Endodermal cell (in vitro differentiated cells): ENCODE measurements around the gene PACSIN1. TPM values are rescaled to one million over a fixed set of nuclear protein-coding genes. Genes with fewer than 3 reads are reported as not detected.

Source experiments
- DNase-seq: peaks from one replicate; pipeline ENCODE4 v3.0.0-alpha.2; 2017
- H3K27ac ChIP-seq: 2 replicates; pipeline ENCODE4 v1.5.1; 2013; ENCODE audit warnings: mild to moderate bottlenecking, low read depth, low read length, moderate library complexity
- H3K27me3 ChIP-seq: 2 replicates; pipeline ENCODE4 v1.6.1; 2013; ENCODE audit warnings: mild to moderate bottlenecking, low read length, moderate library complexity; ENCODE audit not compliant: insufficient read depth, control insufficient read depth, poor library complexity, severe bottlenecking
- H3K36me3 ChIP-seq: 2 replicates; pipeline ENCODE4 v1.7.0; 2013; ENCODE audit warnings: mild to moderate bottlenecking, low read length, moderate library complexity; ENCODE audit not compliant: control insufficient read depth, insufficient read depth
- H3K4me1 ChIP-seq: one replicate; pipeline ENCODE4 v1.7.0; 2013; ENCODE audit warnings: low read length; ENCODE audit not compliant: control insufficient read depth, insufficient read depth
- H3K4me3 ChIP-seq: 2 replicates; pipeline ENCODE4 v1.5.1; 2013; ENCODE audit warnings: mild to moderate bottlenecking, low read length, moderate library complexity
- H3K9ac ChIP-seq: 2 replicates; pipeline ENCODE4 v1.6.1; 2013; ENCODE audit warnings: mild to moderate bottlenecking, low read length, moderate library complexity; ENCODE audit not compliant: poor library complexity, severe bottlenecking; ENCODE audit errors: extremely low read depth
- H3K9me3 ChIP-seq: 2 replicates; pipeline ENCODE4 v1.6.1; 2013; ENCODE audit warnings: mild to moderate bottlenecking, low read length, moderate library complexity; ENCODE audit not compliant: control insufficient read depth
- H3K27ac Mint-ChIP-seq: 2 replicates; pipeline ENCODE4 v1.8.0; 2020; ENCODE audit warnings: mixed read lengths
- H3K27me3 Mint-ChIP-seq: 2 replicates; pipeline ENCODE4 v1.8.0; 2021; ENCODE audit warnings: mild to moderate bottlenecking, mixed read lengths; ENCODE audit not compliant: insufficient read depth
- H3K36me3 Mint-ChIP-seq: 2 replicates; pipeline ENCODE4 v1.8.0; 2020; ENCODE audit warnings: low read depth, mixed read lengths
- H3K4me1 Mint-ChIP-seq: 2 replicates; pipeline ENCODE4 v1.8.0; 2020; ENCODE audit warnings: mixed read lengths
- H3K4me3 Mint-ChIP-seq: 2 replicates; pipeline ENCODE4 v1.8.0; 2020; ENCODE audit warnings: mild to moderate bottlenecking, moderate library complexity, mixed read lengths
- H3K9me3 Mint-ChIP-seq: 2 replicates; pipeline ENCODE4 v1.8.0; 2020; ENCODE audit warnings: mild to moderate bottlenecking, mixed read lengths
- WGBS, 2 experiments: methylation state at CpG; one replicate each; pipeline versions ENCODE4 v1.1.5 to v1.1.7; 2013; ENCODE audit warnings: missing lambda C conversion rate in 2 of 2, mixed read lengths in 1 of 2; ENCODE audit not compliant: insufficient coverage in 1 of 2, insufficient read length in 1 of 2; 5-methylcytosine and 5-hydroxymethylcytosine counted together
- total RNA-seq, 2 donors: library from RNA; stranded (reverse); fragmentation: NEBNext Ultra II Directional in 1 of 2; extraction: Animal tissue kit (Norgen Biotek cat#: 25700) in 1 of 2; gene quantifications; 2 replicates in 1 of 2; 3 replicates in 1 of 2; pipeline ENCODE4 v1.2.1, GENCODE V29; 2021
- TF ChIP-seq, protein P1 (sequence below): fragments of 200-600 bp; sonication (generic); conservative IDR thresholded peaks from 2 replicates; pipeline ENCODE4 v1.5.0; 2021; ENCODE audit warnings: antibody characterized with exemption, mild to moderate bottlenecking

Gene PACSIN1
- total RNA-seq, 2 donors from 2014 or later: 7.2 to 7.3 TPM

GRCh38 chr6:34425498-34426410 lies 40.1 kb upstream of the PACSIN1 start, which contains the start of gene RPS10:
TSS of gene RPS10 (minus strand) at chr6:34426069. CDS start at chr6:34425221, 848 bp downstream.
- Mint-ChIP-seq H3K4me3 (peak within 1 kb of the TSS; percentile 99), H3K27me3 (no peaks in the 10 kb centered on the region), H3K9me3 (peaks cover 17% of the 10 kb centered on the region), H3K36me3 (peaks cover 45% of the 10 kb centered on the region), H3K27ac (peak within 1 kb of the TSS; percentile 100), H3K4me1 (peaks cover 4% of the 10 kb centered on the region)
- Histone ChIP-seq H3K4me3 (peak within 1 kb of the TSS; percentile 100), H3K27ac (peak within 1 kb of the TSS; percentile 91), H3K27me3 (no peaks in the 10 kb centered on the region), H3K9me3 (peaks cover 12% of the 10 kb centered on the region), H3K4me1 (no peaks in the 10 kb centered on the region), H3K36me3 (peaks cover 46% of the 10 kb centered on the region), H3K9ac (peak within 1 kb of the TSS; percentile 100)
- TF ChIP-seq, protein P1, sequence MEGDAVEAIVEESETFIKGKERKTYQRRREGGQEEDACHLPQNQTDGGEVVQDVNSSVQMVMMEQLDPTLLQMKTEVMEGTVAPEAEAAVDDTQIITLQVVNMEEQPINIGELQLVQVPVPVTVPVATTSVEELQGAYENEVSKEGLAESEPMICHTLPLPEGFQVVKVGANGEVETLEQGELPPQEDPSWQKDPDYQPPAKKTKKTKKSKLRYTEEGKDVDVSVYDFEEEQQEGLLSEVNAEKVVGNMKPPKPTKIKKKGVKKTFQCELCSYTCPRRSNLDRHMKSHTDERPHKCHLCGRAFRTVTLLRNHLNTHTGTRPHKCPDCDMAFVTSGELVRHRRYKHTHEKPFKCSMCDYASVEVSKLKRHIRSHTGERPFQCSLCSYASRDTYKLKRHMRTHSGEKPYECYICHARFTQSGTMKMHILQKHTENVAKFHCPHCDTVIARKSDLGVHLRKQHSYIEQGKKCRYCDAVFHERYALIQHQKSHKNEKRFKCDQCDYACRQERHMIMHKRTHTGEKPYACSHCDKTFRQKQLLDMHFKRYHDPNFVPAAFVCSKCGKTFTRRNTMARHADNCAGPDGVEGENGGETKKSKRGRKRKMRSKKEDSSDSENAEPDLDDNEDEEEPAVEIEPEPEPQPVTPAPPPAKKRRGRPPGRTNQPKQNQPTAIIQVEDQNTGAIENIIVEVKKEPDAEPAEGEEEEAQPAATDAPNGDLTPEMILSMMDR: no peak
- 2 to 5% methylated on average over 12 to 55 of the region's 58 CpGs for WGBS, 2 experiments
- DNase-seq: peak; percentile 97

- H3K4me3 Mint-ChIP-seq: no peak overlapping the region
- H3K27me3 ChIP-seq: no peaks in the 10 kb centered on the region
- H3K4me3 ChIP-seq: no peak overlapping the region
- H3K9ac ChIP-seq: no peak overlapping the region
- no peaks in the 10 kb centered on the region for H3K27me3 Mint-ChIP-seq
- H3K27ac ChIP-seq: no peak overlapping the region
- peaks cover 39% of the 10 kb centered on the region for H3K9me3 Mint-ChIP-seq
- 89 to 93% methylated on average over 4 to 5 of the region's 5 CpGs for WGBS, 2 experiments
- no peaks in the 10 kb centered on the region for H3K36me3 ChIP-seq
- no peak overlapping the region for H3K27ac Mint-ChIP-seq
- no peaks in the 10 kb centered on the region for H3K4me1 Mint-ChIP-seq
- TF ChIP-seq, protein P1: no peak
- H3K36me3 Mint-ChIP-seq: peaks cover 2% of the 10 kb centered on the region
- H3K4me1 ChIP-seq: no peaks in the 10 kb centered on the region
- no peak for DNase-seq
- peaks cover 6% of the 10 kb centered on the region for H3K9me3 ChIP-seq
Measured at GRCh38 chr6:34435916-34436315, 30.0 kb upstream of the PACSIN1 start.

DNA sequence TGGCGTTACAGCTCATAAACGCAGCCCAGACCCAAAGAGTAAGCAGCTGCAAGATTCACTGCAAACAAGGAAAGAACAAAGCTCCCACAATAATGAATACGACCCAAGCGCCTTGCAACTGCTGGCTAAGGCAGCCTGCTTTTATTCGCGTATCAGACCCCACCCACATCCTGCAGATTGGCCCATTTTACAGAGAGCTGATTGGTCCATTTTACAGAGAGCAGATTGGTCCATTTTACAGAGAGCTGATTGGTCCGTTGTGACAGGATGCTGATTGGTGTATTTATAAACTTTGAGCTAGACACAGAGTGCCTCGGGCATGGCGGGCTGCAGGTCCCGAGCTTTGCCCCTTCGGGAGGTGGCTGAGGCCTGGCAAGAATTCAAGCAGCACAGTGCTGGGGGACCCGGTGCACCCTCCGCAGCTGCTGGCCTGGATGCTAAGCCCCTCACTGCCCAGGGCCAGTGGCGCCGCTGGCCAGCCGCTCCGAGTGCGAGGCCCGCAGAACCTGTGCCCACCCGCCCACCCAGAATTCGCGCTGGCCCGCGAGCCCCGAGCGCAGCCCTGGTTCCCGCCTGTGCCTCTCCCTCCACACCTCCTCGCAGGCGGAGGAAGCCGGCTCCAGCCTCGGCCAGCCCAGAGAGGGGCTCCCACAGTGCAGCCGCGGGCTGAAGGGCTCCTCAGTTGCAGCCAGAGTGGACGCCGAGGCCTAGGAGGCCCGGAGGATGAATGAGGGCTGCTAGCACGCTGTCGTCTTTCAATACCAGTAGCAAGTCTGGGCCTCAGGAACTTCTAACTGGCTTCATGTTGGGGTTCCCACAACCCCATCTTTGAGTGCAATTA lies 28.9 kb upstream of the PACSIN1 start:
- 91 to 94% methylated on average over 18 to 38 of the region's 38 CpGs for WGBS, 2 experiments
- Histone ChIP-seq H3K9me3 (no peaks in the 10 kb centered on the region), H3K4me3 (no peak overlapping the region), H3K27me3 (no peaks in the 10 kb centered on the region), H3K36me3 (no peaks in the 10 kb centered on the region), H3K9ac (no peak overlapping the region), H3K27ac (no peak overlapping the region), H3K4me1 (no peaks in the 10 kb centered on the region)
- Mint-ChIP-seq H3K27ac (no peak overlapping the region), H3K4me3 (no peak overlapping the region), H3K36me3 (peaks cover 2% of the 10 kb centered on the region), H3K4me1 (no peaks in the 10 kb centered on the region), H3K9me3 (peaks cover 29% of the 10 kb centered on the region), H3K27me3 (no peaks in the 10 kb centered on the region)
- DNase-seq: no peak
- TF ChIP-seq, protein P1: no peak
